CD4-positive, alpha-beta T cell treated with Interferon alpha-2 for 1 hour (primary cell): ENCODE measurements around the gene FMNL3.

Experiments used
- DNase-seq, 2 donors: peaks; one replicate each; pipeline ENCODE4 v3.0.0-alpha.2; 2020 to 2022

Gene FMNL3

GRCh38 chr12:49588281-49588680 is 118.9 kb downstream of the FMNL3 start:
- no peak for DNase-seq

DNA sequence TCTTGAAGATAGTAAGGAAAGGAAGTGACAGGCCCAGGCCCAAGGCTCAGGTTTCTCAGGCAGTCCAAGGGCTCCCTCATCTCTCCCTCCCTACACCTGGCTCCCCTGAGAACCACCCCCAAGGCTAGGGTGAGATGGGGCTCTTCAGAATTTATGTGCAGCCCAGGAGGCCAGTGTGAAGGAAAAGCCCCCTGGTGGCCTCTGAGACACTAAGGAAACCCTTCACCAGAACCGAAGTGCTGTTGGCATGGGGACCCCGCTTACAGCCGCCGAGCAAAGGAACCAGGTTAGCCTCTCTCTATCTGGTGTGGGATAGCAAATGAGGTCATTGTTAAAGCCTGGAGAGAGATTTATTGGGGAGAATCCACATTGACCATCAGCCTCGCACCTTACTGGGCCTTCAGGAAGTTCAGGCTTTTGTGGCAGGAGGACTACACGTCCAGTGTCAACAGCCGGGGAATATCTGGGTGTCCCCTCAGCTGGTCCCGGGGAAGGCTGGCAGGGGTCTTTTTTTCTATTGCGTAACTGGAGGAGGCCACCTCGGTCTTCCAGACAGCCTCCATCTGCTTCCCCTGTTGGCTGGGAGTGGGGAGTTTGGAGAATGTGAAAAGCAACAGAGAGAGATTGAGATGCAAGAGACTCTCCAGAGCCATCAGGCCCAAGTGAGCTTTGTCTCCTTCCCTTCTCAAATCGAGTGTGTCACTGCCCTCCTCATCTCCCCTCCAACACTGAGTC is 119.9 kb downstream of the FMNL3 start:
- DNase-seq = no peak
